HG03575 (cell line): Measurements from ENCODE around the gene MTM1.

Source experiments
- ATAC-seq: cut with Tn5 transposase; IDR thresholded peaks from one replicate; pipeline ENCODE4 v1.9.1; 2021; ENCODE audit not compliant: unreplicated experiment, insufficient number of reproducible peaks, low FRiP score; ENCODE audit errors: extremely low read depth

MTM1 gene

GRCh38 chrX:150547375-150548115, 20.9 kb upstream of the MTM1 start:
- no peak for ATAC-seq

- no peak for ATAC-seq
Observed at GRCh38 chrX:150548251-150548650, 20.2 kb upstream of the MTM1 start.

GRCh38 chrX:150548684-150549083, 19.7 kb upstream of the MTM1 start:
- ATAC-seq, result no peak

GRCh38 chrX:150551963-150552362, 16.5 kb upstream of the MTM1 start:
- no peak for ATAC-seq

- ATAC-seq, result no peak
Observed at GRCh38 chrX:150558424-150558823, 10.0 kb upstream of the MTM1 start.

- no peak for ATAC-seq
Observed at GRCh38 chrX:150564838-150565237, 3.6 kb upstream of the MTM1 start.

- no peak for ATAC-seq
Observed at GRCh38 chrX:150565551-150565950, 2.9 kb upstream of the MTM1 start.

GRCh38 chrX:150566734-150567182, 1.7 kb upstream of the MTM1 start:
- no peak for ATAC-seq

GRCh38 chrX:150567645-150568319, 639 bp upstream of the MTM1 start:
- no peak for ATAC-seq

- no peak for ATAC-seq
Observed at GRCh38 chrX:150569155-150569477, 695 bp downstream of the MTM1 start.

- no peak for ATAC-seq
Observed at GRCh38 chrX:150570512-150570911, 2.1 kb downstream of the MTM1 start.

- ATAC-seq, result no peak
Observed at GRCh38 chrX:150572206-150572605, 3.8 kb downstream of the MTM1 start.

- ATAC-seq, result no peak
Observed at GRCh38 chrX:150573106-150573505, 4.7 kb downstream of the MTM1 start.

- ATAC-seq, result no peak
Observed at GRCh38 chrX:150573702-150574101, 5.3 kb downstream of the MTM1 start.

GRCh38 chrX:150574559-150575418, 6.4 kb downstream of the MTM1 start:
- ATAC-seq, result no peak

GRCh38 chrX:150575419-150575814, 7.0 kb downstream of the MTM1 start:
- no peak for ATAC-seq

GRCh38 chrX:150577174-150577573, 8.8 kb downstream of the MTM1 start:
- ATAC-seq, result no peak

- no peak for ATAC-seq
Observed at GRCh38 chrX:150581093-150581775, 12.8 kb downstream of the MTM1 start.

- no peak for ATAC-seq
Observed at GRCh38 chrX:150582338-150582948, 14.0 kb downstream of the MTM1 start.
